Duodenal mucosa (tissue), 2 donors: Measurements from ENCODE around the gene TXNIP.

Experiments
- H3K27ac ChIP-seq: one replicate; pipeline ENCODE4 v1.7.0; 2013; ENCODE audit warnings: low read depth, low read length
- H3K27me3 ChIP-seq, 2 donors: one replicate each; pipeline ENCODE4 v1.7.0; 2013; ENCODE audit warnings: low read length in 2 of 2, control low read depth in 1 of 2; ENCODE audit not compliant: insufficient read depth in 2 of 2, control insufficient read depth in 1 of 2
- H3K36me3 ChIP-seq, 2 donors: one replicate each; pipeline ENCODE4 v1.7.0; 2013; ENCODE audit warnings: low read length in 2 of 2, control low read depth in 1 of 2; ENCODE audit not compliant: insufficient read depth in 2 of 2, control insufficient read depth in 1 of 2
- H3K4me1 ChIP-seq, 2 donors: one replicate each; pipeline ENCODE4 v1.7.0; 2013; ENCODE audit warnings: low read length in 2 of 2, control low read depth in 1 of 2; ENCODE audit not compliant: insufficient read depth in 2 of 2, control insufficient read depth in 1 of 2
- H3K4me3 ChIP-seq, 2 donors: one replicate each; pipeline ENCODE4 v1.7.0; 2013; ENCODE audit warnings: low read length in 2 of 2, low read depth in 1 of 2
- H3K9ac ChIP-seq, 2 donors: one replicate each; pipeline ENCODE4 v1.7.0; 2013; ENCODE audit warnings: low read length in 2 of 2, low read depth in 1 of 2
- H3K9me3 ChIP-seq, 2 donors: one replicate each; pipeline ENCODE4 v1.7.0; 2013; ENCODE audit warnings: low read length in 2 of 2, control low read depth in 1 of 2; ENCODE audit not compliant: control insufficient read depth in 1 of 2

Gene TXNIP

GRCh38 chr1:146012703-146013558 is 16.6 kb upstream of the TXNIP start:
- H3K36me3 ChIP-seq: no peaks in the 10 kb centered on the region
- no peak overlapping the region for H3K4me3 ChIP-seq
- no peaks in the 10 kb centered on the region for H3K9me3 ChIP-seq
- H3K27ac ChIP-seq: no peak overlapping the region
- H3K4me1 ChIP-seq: no peaks in the 10 kb centered on the region
- H3K9ac ChIP-seq: no peak overlapping the region
- H3K27me3 ChIP-seq: peaks cover 3 to 12% of the 10 kb centered on the region in 2 donors

- no peak overlapping the region for H3K4me3 ChIP-seq
- H3K4me1 ChIP-seq: no peaks in the 10 kb centered on the region
- no peaks in the 10 kb centered on the region for H3K36me3 ChIP-seq
- H3K9me3 ChIP-seq: no peaks in the 10 kb centered on the region
- no peak overlapping the region for H3K9ac ChIP-seq
- H3K27me3 ChIP-seq: peaks cover 0 to 4% of the 10 kb centered on the region in 2 donors
- H3K27ac ChIP-seq: no peak overlapping the region
Measured at GRCh38 chr1:146010126-146010738, 13.9 kb upstream of the TXNIP start.

GRCh38 chr1:146007489-146008133 is 11.2 kb upstream of the TXNIP start:
- no peaks in the 10 kb centered on the region for H3K9me3 ChIP-seq
- no peak overlapping the region for H3K9ac ChIP-seq
- H3K4me1 ChIP-seq: no peaks in the 10 kb centered on the region
- H3K4me3 ChIP-seq: no peak overlapping the region
- no peaks in the 10 kb centered on the region for H3K27me3 ChIP-seq
- peak overlapping the region; percentile 47 for H3K27ac ChIP-seq
- no peaks in the 10 kb centered on the region for H3K36me3 ChIP-seq

- Histone ChIP-seq H3K27ac (no peak overlapping the region), H3K9me3 (no peaks in the 10 kb centered on the region)
Measured at GRCh38 chr1:146001709-146002108, 5.3 kb upstream of the TXNIP start.

GRCh38 chr1:145999321-146000024 is 3.1 kb upstream of the TXNIP start:
- no peaks in the 10 kb centered on the region for H3K27me3 ChIP-seq
- peak overlapping the region in 1 of 2 donors; percentile 1 for H3K4me3 ChIP-seq
- peak overlapping the region; percentile 41 for H3K27ac ChIP-seq
- H3K36me3 ChIP-seq: peaks cover 9 to 14% of the 10 kb centered on the region in 2 donors
- H3K9me3 ChIP-seq: no peaks in the 10 kb centered on the region
- peaks cover 23 to 24% of the 10 kb centered on the region in 2 donors for H3K4me1 ChIP-seq
- H3K9ac ChIP-seq: peak overlapping the region in 1 of 2 donors; percentile 28

More at GRCh38 chr1:146001709-146002108, 5.3 kb upstream of the TXNIP start:
- H3K36me3 ChIP-seq: no peaks in the 10 kb centered on the region
- no peak overlapping the region for H3K9ac ChIP-seq
- no peaks in the 10 kb centered on the region for H3K27me3 ChIP-seq
- no peak overlapping the region for H3K4me3 ChIP-seq
- H3K4me1 ChIP-seq: peaks cover 23 to 24% of the 10 kb centered on the region in 2 donors

GRCh38 chr1:145997718-145998023 is 1.3 kb upstream of the TXNIP start:
- H3K4me1 ChIP-seq: peaks cover 36 to 42% of the 10 kb centered on the region in 2 donors
- H3K27me3 ChIP-seq: no peaks in the 10 kb centered on the region
- H3K27ac ChIP-seq: peak overlapping the region; percentile 83
- peak overlapping the region; percentile 93 to 97 for H3K9ac ChIP-seq
- peaks cover 27 to 32% of the 10 kb centered on the region in 2 donors for H3K36me3 ChIP-seq
- H3K9me3 ChIP-seq: no peaks in the 10 kb centered on the region
- H3K4me3 ChIP-seq: peak overlapping the region; percentile 85 to 91

- Histone ChIP-seq H3K9me3 (no peaks in the 10 kb centered on the region), H3K36me3 (peaks cover 31 to 35% of the 10 kb centered on the region in 2 donors), H3K9ac (peak overlapping the region; percentile 93 to 97), H3K27ac (peak overlapping the region; percentile 83), H3K4me3 (peak overlapping the region; percentile 85 to 91), H3K27me3 (no peaks in the 10 kb centered on the region), H3K4me1 (peaks cover 39 to 47% of the 10 kb centered on the region in 2 donors)
Measured at GRCh38 chr1:145997016-145997717, 788 bp upstream of the TXNIP start.

- Histone ChIP-seq H3K9me3 (no peaks in the 10 kb centered on the region), H3K4me3 (peak overlapping the region; percentile 85 to 91), H3K9ac (peak overlapping the region; percentile 76 to 97), H3K27ac (peak overlapping the region; percentile 88), H3K4me1 (peaks cover 39 to 52% of the 10 kb centered on the region in 2 donors), H3K27me3 (no peaks in the 10 kb centered on the region), H3K36me3 (peaks cover 31 to 35% of the 10 kb centered on the region in 2 donors)
Measured at GRCh38 chr1:145995964-145996432, 381 bp downstream of the TXNIP start.

- Histone ChIP-seq H3K9ac (peak overlapping the region; percentile 76 to 97), H3K27ac (peak overlapping the region; percentile 88), H3K4me3 (peak overlapping the region; percentile 85 to 91), H3K9me3 (no peaks in the 10 kb centered on the region), H3K27me3 (no peaks in the 10 kb centered on the region), H3K4me1 (peaks cover 39 to 52% of the 10 kb centered on the region in 2 donors), H3K36me3 (peaks cover 31 to 35% of the 10 kb centered on the region in 2 donors)
Measured at GRCh38 chr1:145995148-145995881, 1.1 kb downstream of the TXNIP start.
